Measurements from ENCODE around the gene ANKHD1. TPM values are rescaled to one million over a fixed set of nuclear protein-coding genes. Genes with fewer than 3 reads are reported as not detected.

Gene ANKHD1
- total and polyA plus RNA-seq, 7 donors = 31.2 to 86.1 (median 57.1) TPM

DNA sequence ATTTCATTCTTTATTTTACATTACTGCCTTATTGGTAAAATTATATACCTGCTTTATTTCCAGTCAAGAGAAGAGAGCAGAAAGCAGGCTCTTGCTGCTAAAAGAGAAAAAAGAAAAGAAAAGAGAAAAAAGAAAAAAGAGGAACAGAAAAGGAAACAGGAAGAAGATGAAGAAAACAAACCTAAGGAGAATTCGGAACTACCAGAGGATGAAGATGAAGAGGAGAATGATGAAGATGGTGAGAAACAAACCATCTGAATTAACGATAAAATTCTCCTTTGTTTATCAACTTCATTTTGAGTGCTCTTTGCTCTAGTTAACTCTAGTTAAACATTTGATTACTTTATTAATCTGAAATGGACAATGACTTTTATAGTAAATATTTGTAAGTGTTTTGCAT, 122.4 kb downstream of the ANKHD1 start:
- no peaks in the 10 kb centered on the region for H3K27me3 ChIP-seq (ENCODE audit: insufficient read depth in 3 of 3, low read length in 2 of 3)
- 91 to 98% (median 95%) methylated on average over 2 of the region's 2 CpGs for WGBS, 3 donors
- no peak overlapping the region for H3K4me3 ChIP-seq
- H3K27ac ChIP-seq = no peak overlapping the region
- no peak for DNase-seq
- H3K9me3 ChIP-seq = no peaks in the 10 kb centered on the region
- TF ChIP-seq, protein P1, sequence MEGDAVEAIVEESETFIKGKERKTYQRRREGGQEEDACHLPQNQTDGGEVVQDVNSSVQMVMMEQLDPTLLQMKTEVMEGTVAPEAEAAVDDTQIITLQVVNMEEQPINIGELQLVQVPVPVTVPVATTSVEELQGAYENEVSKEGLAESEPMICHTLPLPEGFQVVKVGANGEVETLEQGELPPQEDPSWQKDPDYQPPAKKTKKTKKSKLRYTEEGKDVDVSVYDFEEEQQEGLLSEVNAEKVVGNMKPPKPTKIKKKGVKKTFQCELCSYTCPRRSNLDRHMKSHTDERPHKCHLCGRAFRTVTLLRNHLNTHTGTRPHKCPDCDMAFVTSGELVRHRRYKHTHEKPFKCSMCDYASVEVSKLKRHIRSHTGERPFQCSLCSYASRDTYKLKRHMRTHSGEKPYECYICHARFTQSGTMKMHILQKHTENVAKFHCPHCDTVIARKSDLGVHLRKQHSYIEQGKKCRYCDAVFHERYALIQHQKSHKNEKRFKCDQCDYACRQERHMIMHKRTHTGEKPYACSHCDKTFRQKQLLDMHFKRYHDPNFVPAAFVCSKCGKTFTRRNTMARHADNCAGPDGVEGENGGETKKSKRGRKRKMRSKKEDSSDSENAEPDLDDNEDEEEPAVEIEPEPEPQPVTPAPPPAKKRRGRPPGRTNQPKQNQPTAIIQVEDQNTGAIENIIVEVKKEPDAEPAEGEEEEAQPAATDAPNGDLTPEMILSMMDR (IDR thresholded peaks at IDR 0.05) = no peak
- H3K4me1 ChIP-seq = no peaks in the 10 kb centered on the region
- no peak for ATAC-seq
- peaks cover 3 to 81% of the 10 kb centered on the region in 2 donors for H3K36me3 ChIP-seq (ENCODE audit: insufficient read depth in 1 of 2, low read depth in 1 of 2)
- intact Hi-C loops (cut with DNase I) = no loop called here

DNA sequence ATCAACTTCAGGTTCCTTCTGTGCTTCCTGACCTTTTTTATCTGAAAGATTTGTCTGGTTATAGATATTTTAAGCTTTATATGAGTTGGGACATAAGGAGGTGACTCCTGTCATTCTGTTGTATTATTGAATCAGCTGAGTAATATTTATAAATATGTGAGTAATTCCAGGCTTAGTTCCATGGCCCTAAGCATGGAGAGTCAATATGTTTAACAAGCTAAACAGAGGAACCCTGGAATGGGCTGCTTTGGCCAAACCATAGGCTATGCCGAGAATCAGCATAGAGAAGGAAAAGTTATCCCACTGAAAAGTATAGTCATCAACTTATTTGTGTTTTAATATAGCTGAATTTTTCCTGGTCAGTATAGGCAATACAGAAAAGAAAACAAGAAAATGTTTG, 138.6 kb downstream of the ANKHD1 start:
- Histone ChIP-seq H3K9me3 (no peaks in the 10 kb centered on the region), H3K36me3 (ENCODE audit: insufficient read depth in 1 of 2, low read depth in 1 of 2) (peaks cover 12 to 99% of the 10 kb centered on the region in 2 donors), H3K4me3 (no peak overlapping the region), H3K27me3 (ENCODE audit: insufficient read depth in 3 of 3, low read length in 2 of 3) (no peaks in the 10 kb centered on the region), H3K4me1 (no peaks in the 10 kb centered on the region), H3K27ac (no peak overlapping the region)
- intact Hi-C loops (cut with DNase I) = no loop called here
- ATAC-seq = no peak
- no peak for DNase-seq
- WGBS, 3 donors = 84 to 95% (median 86%) methylated on average over 1 of the region's 1 CpG
- TF ChIP-seq, protein P1 (IDR thresholded peaks at IDR 0.05) = no peak

DNA sequence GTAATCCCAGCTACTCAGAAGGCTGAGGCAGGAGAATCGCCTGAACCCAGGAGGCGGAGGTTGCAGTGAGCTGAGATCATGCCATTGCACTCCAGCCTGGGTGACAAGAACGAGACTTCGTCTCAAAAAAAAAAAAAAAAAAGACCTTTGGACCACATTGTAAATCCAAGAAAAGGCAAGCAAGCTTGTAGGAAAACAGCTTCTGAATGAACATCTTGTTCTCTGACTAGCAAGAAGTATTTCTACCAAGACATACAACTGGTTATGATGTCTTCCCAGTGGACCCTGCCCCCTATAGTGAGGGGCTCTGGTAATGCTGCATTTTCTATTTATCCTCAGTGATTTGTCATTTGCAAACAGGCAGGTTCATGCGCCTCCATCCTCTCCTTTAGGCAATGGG, 141.3 kb downstream of the ANKHD1 start:
- TF ChIP-seq, protein P1 (IDR thresholded peaks at IDR 0.05) = no peak
- Histone ChIP-seq H3K27me3 (ENCODE audit: insufficient read depth in 3 of 3, low read length in 2 of 3) (no peaks in the 10 kb centered on the region), H3K27ac (no peak overlapping the region), H3K36me3 (ENCODE audit: insufficient read depth in 1 of 2, low read depth in 1 of 2) (peaks cover 9 to 80% of the 10 kb centered on the region in 2 donors), H3K4me3 (no peak overlapping the region), H3K4me1 (peaks cover 16% of the 10 kb centered on the region), H3K9me3 (no peaks in the 10 kb centered on the region)
- 91 to 98% (median 97%) methylated on average over 4 to 5 of the region's 5 CpGs for WGBS, 3 donors
- DNase-seq (no peak), ATAC-seq (no peak)
- intact Hi-C loops (cut with DNase I) = no loop called here

DNA sequence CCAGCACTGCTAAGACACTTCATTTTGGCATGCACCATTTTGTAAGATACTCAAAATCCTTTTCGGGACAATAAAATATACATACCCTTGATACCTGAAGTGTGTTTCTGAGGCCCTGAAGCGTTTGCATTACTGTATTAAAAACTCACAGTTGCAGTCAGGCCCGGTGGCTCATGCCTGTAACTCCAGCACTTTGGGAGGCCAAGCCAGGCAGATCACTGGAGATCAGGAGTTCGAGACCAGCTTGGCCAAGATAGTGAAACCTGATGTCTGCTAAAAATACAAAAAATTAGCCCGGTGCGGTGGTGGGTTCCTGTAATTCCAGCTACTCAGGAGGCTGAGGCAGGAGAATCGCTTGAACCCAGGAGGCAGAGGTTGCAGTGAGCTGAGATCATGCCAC, 143.4 kb downstream of the ANKHD1 start:
- H3K27me3 ChIP-seq (ENCODE audit: insufficient read depth in 3 of 3, low read length in 2 of 3) = no peaks in the 10 kb centered on the region
- 90 to 98% (median 97%) methylated on average over 7 of the region's 7 CpGs for WGBS, 3 donors
- TF ChIP-seq, protein P1 (IDR thresholded peaks at IDR 0.05) = no peak

DNA sequence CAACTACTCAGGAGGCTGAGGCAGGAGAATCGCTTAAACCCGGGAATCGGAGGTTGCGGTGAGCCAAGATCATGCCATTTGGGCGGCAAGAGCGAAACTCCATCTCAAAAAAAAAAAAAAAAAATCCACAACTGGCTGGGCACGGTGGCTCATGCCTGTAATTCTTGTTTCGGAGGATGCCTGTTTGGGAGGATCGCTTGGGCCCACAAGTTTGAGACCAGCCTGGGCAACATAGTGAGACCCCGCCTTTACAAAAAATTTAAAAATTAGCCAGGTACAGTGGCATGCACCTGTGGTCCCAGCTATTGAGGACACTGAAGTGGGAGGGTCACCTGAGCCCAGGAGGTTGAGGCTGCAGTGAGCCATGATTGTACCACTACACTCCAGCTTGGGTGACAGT, 144.0 kb downstream of the ANKHD1 start:
- H3K9me3 ChIP-seq = no peaks in the 10 kb centered on the region
- no peak overlapping the region for H3K4me3 ChIP-seq
- H3K27ac ChIP-seq = no peak overlapping the region
- intact Hi-C loops (cut with DNase I) = loop anchor here (2.0 kb wide), 2 partner anchors 93 to 145 kb away; partner anchors contain the start of genes TMCO6 (in 2 of the 2) and ANKHD1 (in 1 of the 2)
- TF ChIP-seq, protein P1 (IDR thresholded peaks at IDR 0.05) = no peak
- H3K4me1 ChIP-seq = peaks cover 42% of the 10 kb centered on the region
- DNase-seq = no peak
- H3K27me3 ChIP-seq (ENCODE audit: insufficient read depth in 3 of 3, low read length in 2 of 3) = no peaks in the 10 kb centered on the region
- peaks cover 11 to 64% of the 10 kb centered on the region in 2 donors for H3K36me3 ChIP-seq (ENCODE audit: insufficient read depth in 1 of 2, low read depth in 1 of 2)
- 96 to 99% (median 97%) methylated on average over 10 of the region's 10 CpGs for WGBS, 3 donors
- ATAC-seq = no peak

More for the DNA sequence above, 143.4 kb downstream of the ANKHD1 start:
- H3K4me3 ChIP-seq = no peak overlapping the region
- peaks cover 6 to 64% of the 10 kb centered on the region in 2 donors for H3K36me3 ChIP-seq (ENCODE audit: insufficient read depth in 1 of 2, low read depth in 1 of 2)
- intact Hi-C loops (cut with DNase I) = no loop called here
- DNase-seq (no peak), ATAC-seq (no peak)
- H3K4me1 ChIP-seq = peaks cover 36% of the 10 kb centered on the region
- no peaks in the 10 kb centered on the region for H3K9me3 ChIP-seq
- H3K27ac ChIP-seq = no peak overlapping the region

Data from psoas muscle (tissue), 8 donors.